Subcutaneous adipose tissue (tissue), 4 donors: ENCODE results near the gene PDE2A. TPM values are rescaled to one million over a fixed set of nuclear protein-coding genes. Genes with fewer than 3 reads are reported as not detected.

Source experiments
- total RNA-seq, 4 donors: library from RNA; depleted of rRNA; stranded (reverse); fragments of >200 nt; gene quantifications; one replicate each; pipeline ENCODE4 v1.1.0, GENCODE V29; 2016
- TF ChIP-seq, protein P1 (sequence below): fragments of 450-650 bp; IDR thresholded peaks from one replicate; pipeline ENCODE4 v1.5.1; 2016; ENCODE audit warnings: low read depth, mild to moderate bottlenecking, control low read depth, antibody characterized with exemption, moderate library complexity

The PDE2A gene
- total RNA-seq, 4 donors from 2014 or later = 51.2 to 325 (median 74.5) TPM

DNA sequence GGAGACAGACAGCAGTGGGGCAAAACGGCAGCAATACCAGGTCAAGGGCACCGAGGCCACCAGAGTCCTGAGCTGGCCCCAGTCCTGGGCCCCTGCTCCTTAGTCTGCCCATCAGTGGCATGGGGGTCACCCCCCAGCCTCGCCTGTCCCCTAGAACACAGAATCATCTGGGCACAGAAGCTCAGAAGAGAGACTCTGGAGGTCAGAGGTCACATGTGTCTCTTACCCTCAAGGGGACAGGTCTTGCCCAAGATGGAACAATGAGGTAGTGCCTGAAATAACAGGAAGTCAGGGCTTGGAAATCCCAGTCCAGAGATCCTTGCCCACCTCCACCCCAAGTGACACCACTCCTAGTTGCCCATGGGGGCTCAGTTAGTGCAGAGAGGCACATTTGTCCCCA, 20.6 kb downstream of the PDE2A start:
- TF ChIP-seq, protein P1, sequence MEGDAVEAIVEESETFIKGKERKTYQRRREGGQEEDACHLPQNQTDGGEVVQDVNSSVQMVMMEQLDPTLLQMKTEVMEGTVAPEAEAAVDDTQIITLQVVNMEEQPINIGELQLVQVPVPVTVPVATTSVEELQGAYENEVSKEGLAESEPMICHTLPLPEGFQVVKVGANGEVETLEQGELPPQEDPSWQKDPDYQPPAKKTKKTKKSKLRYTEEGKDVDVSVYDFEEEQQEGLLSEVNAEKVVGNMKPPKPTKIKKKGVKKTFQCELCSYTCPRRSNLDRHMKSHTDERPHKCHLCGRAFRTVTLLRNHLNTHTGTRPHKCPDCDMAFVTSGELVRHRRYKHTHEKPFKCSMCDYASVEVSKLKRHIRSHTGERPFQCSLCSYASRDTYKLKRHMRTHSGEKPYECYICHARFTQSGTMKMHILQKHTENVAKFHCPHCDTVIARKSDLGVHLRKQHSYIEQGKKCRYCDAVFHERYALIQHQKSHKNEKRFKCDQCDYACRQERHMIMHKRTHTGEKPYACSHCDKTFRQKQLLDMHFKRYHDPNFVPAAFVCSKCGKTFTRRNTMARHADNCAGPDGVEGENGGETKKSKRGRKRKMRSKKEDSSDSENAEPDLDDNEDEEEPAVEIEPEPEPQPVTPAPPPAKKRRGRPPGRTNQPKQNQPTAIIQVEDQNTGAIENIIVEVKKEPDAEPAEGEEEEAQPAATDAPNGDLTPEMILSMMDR = no peak

DNA sequence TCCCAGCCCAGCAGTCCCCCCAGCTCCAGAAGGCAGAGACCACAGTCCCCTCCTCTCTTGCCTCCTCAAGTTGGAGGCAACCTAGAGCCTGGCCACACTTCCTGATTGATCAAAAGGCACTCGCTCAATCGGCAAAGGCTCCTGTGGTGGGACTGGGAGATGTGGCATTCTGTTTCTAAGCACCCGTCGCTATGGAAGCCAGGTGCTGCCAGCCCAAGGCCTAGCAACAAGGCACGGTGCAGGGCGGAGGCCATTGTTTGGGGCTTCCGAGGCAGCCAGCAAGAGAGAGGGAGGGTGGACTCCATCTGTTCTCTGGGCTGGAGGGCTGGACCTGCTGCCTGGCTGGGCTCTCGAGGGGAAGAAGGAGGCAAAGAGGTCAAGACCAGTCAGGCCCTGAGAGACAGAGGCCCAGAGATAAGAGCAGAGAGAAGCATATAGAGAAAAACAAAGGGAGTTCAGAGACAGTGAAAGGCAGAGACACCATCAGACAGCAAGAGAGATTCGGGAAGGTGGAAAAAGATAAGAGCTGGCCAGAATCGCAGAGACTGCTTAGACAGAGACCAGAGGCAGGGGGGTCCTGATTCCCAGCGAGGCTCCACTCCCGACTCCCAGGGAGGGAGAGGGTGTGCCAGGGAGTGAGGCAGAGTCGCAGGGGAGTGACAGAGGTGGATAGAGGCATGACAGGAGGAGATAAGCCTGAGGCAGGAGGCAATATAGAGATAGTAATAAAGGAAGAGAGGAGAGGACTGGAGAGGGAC, 21.2 kb downstream of the PDE2A start:
- TF ChIP-seq, protein P1 = no peak

- TF ChIP-seq, protein P1 = no peak
Observed at GRCh38 chr11:72652133-72652532, 22.1 kb downstream of the PDE2A start.

DNA sequence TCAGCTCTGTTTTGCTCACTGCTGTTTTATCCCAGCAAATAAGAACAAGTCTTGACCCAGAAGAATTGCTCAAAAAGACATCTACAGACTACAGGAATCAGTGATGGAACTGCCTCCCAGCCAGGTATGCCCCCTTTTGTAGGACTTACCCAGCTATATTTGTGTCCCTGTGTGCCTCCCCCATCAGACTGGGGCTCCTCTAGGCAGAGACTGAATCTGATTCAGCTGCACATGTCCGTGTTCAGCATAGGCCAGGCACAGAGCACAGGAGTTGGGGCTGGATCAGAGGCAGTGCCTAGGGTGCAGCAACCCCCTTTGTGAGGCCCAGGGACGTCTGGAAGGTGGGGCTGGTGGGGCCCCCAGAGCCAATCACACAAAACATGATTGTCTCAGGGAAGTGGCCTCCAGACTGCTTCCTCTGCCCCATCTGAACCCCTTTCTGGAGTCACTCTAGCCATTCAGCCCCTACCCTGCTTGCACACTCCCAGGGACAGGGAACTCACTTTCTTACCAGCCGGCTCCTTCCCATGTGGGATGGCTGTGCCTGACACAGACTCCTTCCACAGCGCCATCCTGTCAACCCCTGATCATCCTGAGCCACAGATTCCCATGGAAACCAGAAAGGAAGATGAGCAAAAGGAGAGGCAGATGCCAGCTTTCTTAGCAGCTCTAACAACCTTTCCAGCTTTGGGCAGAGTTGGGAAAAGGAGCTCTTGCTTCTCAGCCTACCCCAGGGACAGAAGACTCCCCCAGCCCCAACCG, 24.8 kb downstream of the PDE2A start:
- TF ChIP-seq, protein P1 = no peak

GRCh38 chr11:72648384-72649136, 25.7 kb downstream of the PDE2A start:
- TF ChIP-seq, protein P1 = no peak

DNA sequence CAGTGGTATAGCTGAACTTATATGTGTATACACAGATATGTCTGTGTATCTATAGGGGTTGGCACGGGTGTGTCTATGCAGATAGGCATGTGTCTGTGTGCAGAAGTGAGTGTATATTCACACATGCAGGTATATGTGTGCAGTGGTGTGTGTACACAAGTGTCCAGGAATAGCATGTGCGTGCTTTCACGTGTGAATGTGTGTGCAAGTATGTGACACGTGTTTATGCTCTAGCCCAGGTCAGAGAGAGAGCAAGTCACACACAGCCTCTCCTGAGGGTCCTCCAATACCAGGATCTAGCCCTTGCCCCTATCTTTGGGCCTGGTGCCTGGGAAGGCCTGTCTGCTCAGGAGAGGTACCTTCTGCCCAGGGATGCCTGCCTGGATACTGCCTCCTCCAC, 26.3 kb downstream of the PDE2A start:
- TF ChIP-seq, protein P1 = no peak

- TF ChIP-seq, protein P1 = no peak
Observed at GRCh38 chr11:72646472-72646871, 27.8 kb downstream of the PDE2A start.
